HEK293 (cell line): ENCODE results near the gene KSR1.
A peak's percentile ranks its signal among the peaks of the same experiment; 100 is the strongest.
"Not testable (repeated sequence)": the region's sequence is repeated elsewhere in the genome, so short reads cannot be mapped to it uniquely, and the experiment has no call there.

Experiments used
- CTCF ChIA-PET: fragments of 350-600 bp; formaldehyde crosslinking; extraction: SDS; loops from one replicate; lab custom pipeline; 2021; ENCODE audit warnings: antibody characterized with exemption; lab: Yijun Ruan, JAX
- POLR2A ChIA-PET: fragments of 300-600 bp; formaldehyde crosslinking; extraction: SDS; loops from one replicate; lab custom pipeline; 2020; ENCODE audit warnings: antibody characterized with exemption, inconsistent platforms; lab: Yijun Ruan, JAX
- H3K27ac ChIP-seq: fragments of 200-500 bp; sonication (Bioruptor generic); 2 replicates; pipeline ENCODE4 v1.5.1; 2014; ENCODE audit warnings: low read depth, low read length, control low read depth, inconsistent platforms; ENCODE audit errors: extremely low read depth
- H3K36me3 ChIP-seq, 2 experiments: fragments of 200-500 bp in 1 of 2; sonication (Bioruptor generic) in 1 of 2; 1 replicate in 1 of 2; 2 replicates in 1 of 2; pipeline ENCODE4 v1.5.1; 2014 to 2017; ENCODE audit warnings: inconsistent platforms in 2 of 2, low read length in 2 of 2; ENCODE audit not compliant: control insufficient read depth in 2 of 2, insufficient read depth in 1 of 2
- H3K4me1 ChIP-seq: fragments of 200-500 bp; sonication (Bioruptor generic); 2 replicates; pipeline ENCODE4 v1.5.1; 2014; ENCODE audit warnings: mild to moderate bottlenecking, low read length, inconsistent platforms; ENCODE audit not compliant: control insufficient read depth, insufficient read depth
- H3K4me3 ChIP-seq: 2 replicates; pipeline ENCODE4 v1.5.1; 2011; ENCODE audit warnings: low read depth, mild to moderate bottlenecking, control low read depth, low read length, moderate library complexity
- H3K9me3 ChIP-seq: fragments of 200-500 bp; sonication (Bioruptor generic); 2 replicates; pipeline ENCODE4 v1.5.1; 2014; ENCODE audit warnings: low read depth, low read length, inconsistent platforms; ENCODE audit not compliant: control insufficient read depth, insufficient read depth
- EGR2 ChIP-seq: fragments of 450-650 bp; formaldehyde crosslinking; IDR thresholded peaks from 2 replicates; pipeline ENCODE4 v1.5.1; 2016; ENCODE audit warnings: low read depth, missing biosample characterization, missing genetic modification characterization
- KLF10 ChIP-seq: fragments of 450-650 bp; IDR thresholded peaks from 2 replicates; pipeline ENCODE4 v1.5.1; 2018; ENCODE audit warnings: missing biosample characterization, mild to moderate bottlenecking, missing genetic modification characterization
- KLF9 ChIP-seq: fragments of 450-650 bp; formaldehyde crosslinking; IDR thresholded peaks from 2 replicates; pipeline ENCODE4 v1.5.1; 2016; ENCODE audit warnings: missing biosample characterization, missing genetic modification characterization, low read depth
- MYNN ChIP-seq: fragments of 450-650 bp; formaldehyde crosslinking; IDR thresholded peaks from 2 replicates; pipeline ENCODE4 v1.5.1; 2016; ENCODE audit warnings: missing biosample characterization, missing genetic modification characterization, borderline replicate concordance
- REPIN1 ChIP-seq: fragments of 450-650 bp; formaldehyde crosslinking; IDR thresholded peaks from 2 replicates; pipeline ENCODE4 v1.5.1; 2017; ENCODE audit warnings: missing biosample characterization, missing genetic modification characterization, low read depth
- SCRT2 ChIP-seq: fragments of 450-650 bp; formaldehyde crosslinking; IDR thresholded peaks from 2 replicates; pipeline ENCODE4 v1.5.1; 2016; ENCODE audit warnings: missing biosample characterization, missing genetic modification characterization
- SETDB1 ChIP-seq: IDR thresholded peaks from one replicate; pipeline ENCODE4 v1.6.1; 2017; ENCODE audit warnings: mild to moderate bottlenecking, low read length, moderate library complexity, mixed read lengths; ENCODE audit not compliant: insufficient read length
- ZNF114 ChIP-seq: fragments of 450-650 bp; formaldehyde crosslinking; IDR thresholded peaks from 2 replicates; pipeline ENCODE4 v1.5.0; 2017; ENCODE audit warnings: missing biosample characterization, missing genetic modification characterization
- ZNF146 ChIP-seq: fragments of 450-650 bp; formaldehyde crosslinking; IDR thresholded peaks from 2 replicates; pipeline ENCODE4 v1.5.1; 2016; ENCODE audit warnings: missing biosample characterization, missing genetic modification characterization
- ZNF302 ChIP-seq: fragments of 450-650 bp; formaldehyde crosslinking; IDR thresholded peaks from 2 replicates; pipeline ENCODE4 v1.5.1; 2016; ENCODE audit warnings: missing biosample characterization, missing genetic modification characterization, low read depth
- ZNF335 ChIP-seq: fragments of 450-650 bp; formaldehyde crosslinking; conservative IDR thresholded peaks from 2 replicates; pipeline ENCODE4 v1.5.1; 2016; ENCODE audit warnings: missing biosample characterization, missing genetic modification characterization
- ZNF426 ChIP-seq: fragments of 450-650 bp; formaldehyde crosslinking; IDR thresholded peaks from 2 replicates; pipeline ENCODE4 v1.5.1; 2017; ENCODE audit warnings: missing biosample characterization, missing genetic modification characterization, mild to moderate bottlenecking, inconsistent platforms, moderate library complexity
- ZNF521 ChIP-seq: fragments of 450-650 bp; formaldehyde crosslinking; IDR thresholded peaks from 2 replicates; pipeline ENCODE4 v1.5.1; 2017; ENCODE audit warnings: missing biosample characterization, mild to moderate bottlenecking, missing genetic modification characterization
- ZNF585B ChIP-seq: fragments of 450-650 bp; formaldehyde crosslinking; IDR thresholded peaks from 2 replicates; pipeline ENCODE4 v1.5.1; 2016; ENCODE audit warnings: missing biosample characterization, missing genetic modification characterization
- ZNF623 ChIP-seq: fragments of 450-650 bp; formaldehyde crosslinking; IDR thresholded peaks from 2 replicates; pipeline ENCODE4 v1.5.1; 2016; ENCODE audit warnings: missing biosample characterization, missing genetic modification characterization
- ZNF654 ChIP-seq: fragments of 450-650 bp; formaldehyde crosslinking; IDR thresholded peaks from 2 replicates; pipeline ENCODE4 v1.5.1; 2016; ENCODE audit warnings: low read depth, missing biosample characterization, missing genetic modification characterization
- ZNF664 ChIP-seq: fragments of 450-650 bp; formaldehyde crosslinking; IDR thresholded peaks from 2 replicates; pipeline ENCODE4 v1.5.1; 2016; ENCODE audit warnings: missing biosample characterization, missing genetic modification characterization
- ZNF707 ChIP-seq: fragments of 450-650 bp; formaldehyde crosslinking; IDR thresholded peaks from 2 replicates; pipeline ENCODE4 v1.5.1; 2016; ENCODE audit warnings: missing biosample characterization, missing genetic modification characterization
- ZNF776 ChIP-seq: fragments of 450-650 bp; formaldehyde crosslinking; IDR thresholded peaks from 2 replicates; pipeline ENCODE4 v1.5.0; 2017; ENCODE audit warnings: missing biosample characterization, missing genetic modification characterization, borderline replicate concordance
- ZNF785 ChIP-seq: fragments of 450-650 bp; formaldehyde crosslinking; IDR thresholded peaks from 2 replicates; pipeline ENCODE4 v1.5.1; 2016; ENCODE audit warnings: missing biosample characterization, missing genetic modification characterization
- ZNF830 ChIP-seq: fragments of 450-650 bp; IDR thresholded peaks from 2 replicates; pipeline ENCODE4 v1.5.0; 2018; ENCODE audit warnings: missing biosample characterization, missing genetic modification characterization, low read depth, mild to moderate bottlenecking, moderate library complexity
- TF ChIP-seq, protein P1 (sequence below): fragments of 450-650 bp; formaldehyde crosslinking; IDR thresholded peaks from 2 replicates; pipeline ENCODE4 v1.5.1; 2017; ENCODE audit warnings: missing biosample characterization, missing genetic modification characterization
- TF ChIP-seq, protein P2 (sequence below): fragments of 450-650 bp; IDR thresholded peaks from 2 replicates; pipeline ENCODE4 v1.5.1; 2018; ENCODE audit warnings: missing biosample characterization, missing genetic modification characterization

The KSR1 gene

DNA sequence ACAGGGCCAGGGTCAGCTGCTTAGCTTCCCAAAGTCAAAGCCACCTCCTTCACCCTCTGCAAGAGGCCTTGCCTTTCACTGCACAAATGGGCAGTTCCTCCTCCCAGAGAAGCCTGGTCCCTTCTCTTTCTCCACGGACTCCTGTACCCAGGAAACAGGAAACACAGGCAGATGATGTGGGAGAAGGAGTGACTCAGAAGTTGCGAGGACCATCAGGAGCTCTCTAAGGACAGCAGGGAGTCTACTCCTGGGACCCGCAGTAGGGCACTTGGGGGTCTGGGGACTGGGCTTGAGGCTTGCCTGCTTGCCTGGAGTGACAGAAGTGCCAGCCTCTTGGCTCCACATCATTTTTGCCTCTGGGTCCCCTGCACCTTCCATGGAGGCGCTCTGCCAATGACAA, 47.4 kb upstream of the KSR1 start:
- CTCF ChIA-PET: interaction anchor here (0.6 to 3.9 kb wide), 9 partner anchors 22 to 194 kb away, joined by 3 to 17 read pairs (median 4); no protein-coding TSS in a partner anchor
- Histone ChIP-seq H3K4me3 (no peak overlapping the region), H3K9me3 (no peaks in the 10 kb centered on the region), H3K27ac (no peak overlapping the region), H3K4me1 (no peaks in the 10 kb centered on the region), H3K36me3 (no peaks in the 10 kb centered on the region)
- TF ChIP-seq ZNF830 (tag by site-specific recombination) (no peak), ZNF585B (tag by site-specific recombination) (peak; percentile 61), ZNF335 (tag by site-specific recombination) (peak; percentile 35; the same call in 1 of the 2 replicates)
- POLR2A ChIA-PET: no interaction called here

DNA sequence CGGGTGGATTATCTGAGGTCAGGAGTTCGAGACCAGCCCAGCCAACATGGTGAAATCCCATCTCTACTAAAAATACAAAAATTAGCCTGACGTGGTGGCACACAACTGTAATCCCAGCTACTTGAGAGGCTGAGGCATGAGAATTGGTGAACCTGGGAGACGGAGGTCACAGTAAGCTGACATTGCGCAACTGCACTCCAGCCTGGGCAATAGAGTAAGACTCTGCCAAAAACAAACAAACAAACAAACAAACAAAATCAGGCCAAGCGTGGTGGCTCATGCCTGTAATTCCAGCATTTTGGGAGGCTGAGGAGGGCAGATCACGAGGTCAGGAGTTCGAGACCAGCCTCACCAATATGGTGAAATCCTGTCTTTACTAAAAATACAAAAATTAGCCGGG, 44.1 kb upstream of the KSR1 start:
- H3K27ac ChIP-seq, H3K36me3 ChIP-seq, H3K4me3 ChIP-seq, H3K9me3 ChIP-seq, H3K4me1 ChIP-seq, POLR2A ChIA-PET: not testable (repeated sequence)
- CTCF ChIA-PET: interaction anchor here (0.5 to 2.5 kb wide), 6 partner anchors 27 to 332 kb away, joined by 3 to 11 read pairs (median 4); no protein-coding TSS in a partner anchor

DNA sequence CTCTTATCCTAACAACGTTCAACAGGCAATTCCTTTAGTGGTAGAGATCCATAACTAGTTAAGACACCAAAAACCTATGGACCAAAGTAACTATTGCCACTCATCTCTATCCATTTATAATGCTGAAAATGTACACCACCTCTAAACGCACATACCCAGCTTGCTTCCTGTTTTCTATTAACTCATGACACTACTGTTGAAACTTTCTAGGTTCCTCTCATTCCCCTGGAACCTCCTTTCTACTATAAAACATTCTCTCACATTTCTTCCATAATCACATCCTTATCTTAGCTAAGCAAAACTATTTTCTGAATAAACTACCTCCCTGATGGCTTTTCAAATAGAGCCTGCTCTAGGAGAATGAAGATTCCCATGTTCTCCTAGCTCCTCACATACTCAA, 42.9 kb upstream of the KSR1 start:
- no peak overlapping the region for H3K27ac ChIP-seq
- H3K4me3 ChIP-seq: no peak overlapping the region
- H3K4me1 ChIP-seq: no peaks in the 10 kb centered on the region
- no peaks in the 10 kb centered on the region for H3K9me3 ChIP-seq
- ChIA-PET POLR2A (interaction anchor here (0.7 kb wide), 1 partner anchor 994 kb away, joined by 3 read pairs; no protein-coding TSS in a partner anchor), CTCF (interaction anchor here (0.6 to 2.5 kb wide), 6 partner anchors 18 to 187 kb away, joined by 3 to 13 read pairs (median 4); no protein-coding TSS in a partner anchor)
- TF ChIP-seq, protein P1, sequence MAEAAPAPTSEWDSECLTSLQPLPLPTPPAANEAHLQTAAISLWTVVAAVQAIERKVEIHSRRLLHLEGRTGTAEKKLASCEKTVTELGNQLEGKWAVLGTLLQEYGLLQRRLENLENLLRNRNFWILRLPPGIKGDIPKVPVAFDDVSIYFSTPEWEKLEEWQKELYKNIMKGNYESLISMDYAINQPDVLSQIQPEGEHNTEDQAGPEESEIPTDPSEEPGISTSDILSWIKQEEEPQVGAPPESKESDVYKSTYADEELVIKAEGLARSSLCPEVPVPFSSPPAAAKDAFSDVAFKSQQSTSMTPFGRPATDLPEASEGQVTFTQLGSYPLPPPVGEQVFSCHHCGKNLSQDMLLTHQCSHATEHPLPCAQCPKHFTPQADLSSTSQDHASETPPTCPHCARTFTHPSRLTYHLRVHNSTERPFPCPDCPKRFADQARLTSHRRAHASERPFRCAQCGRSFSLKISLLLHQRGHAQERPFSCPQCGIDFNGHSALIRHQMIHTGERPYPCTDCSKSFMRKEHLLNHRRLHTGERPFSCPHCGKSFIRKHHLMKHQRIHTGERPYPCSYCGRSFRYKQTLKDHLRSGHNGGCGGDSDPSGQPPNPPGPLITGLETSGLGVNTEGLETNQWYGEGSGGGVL (tag by site-specific recombination): no peak
- H3K36me3 ChIP-seq: no peaks in the 10 kb centered on the region

GRCh38 chr17:27413792-27414191, 42.5 kb upstream of the KSR1 start:
- Histone ChIP-seq H3K27ac (no peak overlapping the region), H3K4me3 (no peak overlapping the region), H3K9me3 (no peaks in the 10 kb centered on the region), H3K4me1 (no peaks in the 10 kb centered on the region), H3K36me3 (no peaks in the 10 kb centered on the region)
- no peak for TF ChIP-seq SETDB1
- 0 out of 2 replicates have a peak, but pooled peaks have one; percentile 9 for TF ChIP-seq ZNF664
- POLR2A ChIA-PET: no interaction called here
- CTCF ChIA-PET: interaction anchor here (0.6 to 2.5 kb wide), 4 partner anchors 18 to 187 kb away, joined by 3 to 13 read pairs (median 8); no protein-coding TSS in a partner anchor

DNA sequence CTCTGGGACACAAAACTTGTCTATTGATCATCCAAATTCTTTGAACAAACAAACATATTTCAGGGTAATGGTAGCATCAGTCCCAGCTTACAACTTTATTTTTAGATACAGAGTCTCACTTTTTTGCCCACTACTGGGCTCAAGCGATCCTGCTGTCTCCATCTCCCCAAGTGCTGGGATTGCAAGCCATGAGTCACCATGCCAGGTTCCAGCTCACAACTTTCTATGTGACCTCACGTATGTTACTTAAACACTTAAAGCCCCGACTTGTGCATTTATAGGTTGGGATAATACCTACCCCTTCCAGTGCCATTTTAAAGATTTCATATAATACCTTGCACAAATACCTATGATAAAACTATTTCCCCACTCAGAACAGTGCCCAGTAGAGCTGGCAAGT, 42.0 kb upstream of the KSR1 start:
- no peak overlapping the region for H3K27ac ChIP-seq
- H3K36me3 ChIP-seq: no peaks in the 10 kb centered on the region
- H3K9me3 ChIP-seq: no peaks in the 10 kb centered on the region
- ChIA-PET POLR2A (no interaction called here), CTCF (interaction anchor here (1.0 to 2.5 kb wide), 4 partner anchors 17 to 186 kb away, joined by 4 to 13 read pairs (median 8); no protein-coding TSS in a partner anchor)
- H3K4me3 ChIP-seq: no peak overlapping the region
- no peaks in the 10 kb centered on the region for H3K4me1 ChIP-seq
- TF ChIP-seq ZNF776 (tag by site-specific recombination) (no peak), ZNF426 (tag by site-specific recombination) (no peak), ZNF785 (no peak), ZNF654 (tag by site-specific recombination) (no peak), KLF9 (tag by site-specific recombination) (no peak), SCRT2 (tag by site-specific recombination) (no peak), ZNF521 (no peak), EGR2 (tag by site-specific recombination) (no peak), SETDB1 (no peak), KLF10 (tag by site-specific recombination) (no peak), MYNN (tag by site-specific recombination) (no peak), ZNF114 (tag by site-specific recombination) (no peak), REPIN1 (tag by site-specific recombination) (no peak), ZNF707 (tag by site-specific recombination) (no peak), ZNF302 (tag by site-specific recombination) (no peak), ZNF623 (tag by site-specific recombination) (no peak), ZNF146 (tag by site-specific recombination) (no peak)
- TF ChIP-seq, protein P2, sequence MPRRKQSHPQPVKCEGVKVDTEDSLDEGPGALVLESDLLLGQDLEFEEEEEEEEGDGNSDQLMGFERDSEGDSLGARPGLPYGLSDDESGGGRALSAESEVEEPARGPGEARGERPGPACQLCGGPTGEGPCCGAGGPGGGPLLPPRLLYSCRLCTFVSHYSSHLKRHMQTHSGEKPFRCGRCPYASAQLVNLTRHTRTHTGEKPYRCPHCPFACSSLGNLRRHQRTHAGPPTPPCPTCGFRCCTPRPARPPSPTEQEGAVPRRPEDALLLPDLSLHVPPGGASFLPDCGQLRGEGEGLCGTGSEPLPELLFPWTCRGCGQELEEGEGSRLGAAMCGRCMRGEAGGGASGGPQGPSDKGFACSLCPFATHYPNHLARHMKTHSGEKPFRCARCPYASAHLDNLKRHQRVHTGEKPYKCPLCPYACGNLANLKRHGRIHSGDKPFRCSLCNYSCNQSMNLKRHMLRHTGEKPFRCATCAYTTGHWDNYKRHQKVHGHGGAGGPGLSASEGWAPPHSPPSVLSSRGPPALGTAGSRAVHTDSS (tag by site-specific recombination): no peak
